PC-3 (cell line): ENCODE results near the gene NFIL3. TPM values are rescaled to one million over a fixed set of nuclear protein-coding genes. Genes with fewer than 3 reads are reported as not detected.

Source experiments
- ATAC-seq: fragments of 200-7000 bp; cut with Tn5 transposase; 2 replicates; pipeline ENCODE4 v1.9.1; 2020; ENCODE audit warnings: mild to moderate bottlenecking, moderate library complexity
- BruUV-seq: library from RNA; stranded (reverse); fragments of 400-500 nt; replicated peaks from 2 replicates; lab custom pipeline; 2021; lab: Mats Ljungman, UMichigan
- CTCF ChIA-PET: fragments of 300-600 bp; sonication (Branson Sonifier 250); formaldehyde crosslinking; loops from one replicate; lab custom pipeline; 2022; ENCODE audit warnings: antibody characterized with exemption; lab: Charles Lee
- POLR2A ChIA-PET: fragments of 300-600 bp; sonication (Branson Sonifier 250); formaldehyde crosslinking; loops from one replicate; lab custom pipeline; 2022; ENCODE audit warnings: antibody characterized with exemption; ENCODE audit not compliant: unreplicated experiment; lab: Charles Lee
- DNase-seq: peaks from one replicate; pipeline ENCODE4 v3.0.0-alpha.2; 2015
- H2AFZ ChIP-seq: fragments of 300-600 bp; sonication (generic); 2 replicates; pipeline ENCODE4 v1.6.0; 2016; ENCODE audit warnings: antibody characterized with exemption, low read length
- H3F3A ChIP-seq: fragments of 300-600 bp; sonication (generic); one replicate; pipeline ENCODE4 v1.6.0; 2017; ENCODE audit warnings: antibody characterized with exemption, low read length, control low read depth, mild to moderate bottlenecking; ENCODE audit not compliant: unreplicated experiment
- H3K27ac ChIP-seq: fragments of 300-600 bp; sonication (generic); 2 replicates; pipeline ENCODE4 v1.5.1; 2016; ENCODE audit warnings: mild to moderate bottlenecking, low read length
- H3K27me3 ChIP-seq: fragments of 300-600 bp; sonication (generic); 2 replicates; pipeline ENCODE4 v1.6.1; 2016; ENCODE audit warnings: low read length, mixed read lengths
- H3K36me3 ChIP-seq: fragments of 300-600 bp; sonication (generic); 2 replicates; pipeline ENCODE4 v1.6.1; 2016; ENCODE audit warnings: low read depth, mixed run types, low read length, mixed read lengths
- H3K4me1 ChIP-seq: fragments of 300-600 bp; sonication (generic); 2 replicates; pipeline ENCODE4 v1.5.1; 2016; ENCODE audit warnings: low read length; ENCODE audit not compliant: insufficient read depth
- H3K4me2 ChIP-seq: fragments of 300-600 bp; sonication (generic); 2 replicates; pipeline ENCODE4 v1.6.0; 2016; ENCODE audit warnings: low read length
- H3K4me3 ChIP-seq: fragments of 300-600 bp; sonication (generic); 2 replicates; pipeline ENCODE4 v1.5.1; 2016; ENCODE audit warnings: mild to moderate bottlenecking, low read length, mixed read lengths
- H3K79me2 ChIP-seq: fragments of 300-600 bp; sonication (generic); 2 replicates; pipeline ENCODE4 v1.6.1; 2017; ENCODE audit warnings: low read length, mixed read lengths
- H3K9ac ChIP-seq: fragments of 300-600 bp; sonication (generic); 2 replicates; pipeline ENCODE4 v1.6.0; 2016; ENCODE audit warnings: mild to moderate bottlenecking, low read length
- H3K9me2 ChIP-seq: fragments of 300-600 bp; sonication (generic); replicated peaks from 2 replicates; pipeline ENCODE4 v1.6.1; 2016; ENCODE audit warnings: mixed run types, low read length, mixed read lengths
- H3K9me3 ChIP-seq: fragments of 300-600 bp; sonication (generic); 2 replicates; pipeline ENCODE4 v1.6.1; 2016; ENCODE audit warnings: low read length, mixed read lengths
- H4K20me1 ChIP-seq: fragments of 300-600 bp; sonication (generic); 2 replicates; pipeline ENCODE4 v1.6.1; 2016; ENCODE audit warnings: low read length, mixed read lengths
- EZH2 ChIP-seq: fragments of 300-600 bp; sonication (generic); IDR thresholded peaks from one replicate; pipeline ENCODE4 v1.6.1; 2017; ENCODE audit warnings: antibody characterized with exemption, mild to moderate bottlenecking, low read length; ENCODE audit not compliant: unreplicated experiment
- EZH2phosphoT487 ChIP-seq: fragments of 300-600 bp; sonication (generic); IDR thresholded peaks from 2 replicates; pipeline ENCODE4 v1.6.1; 2018; ENCODE audit warnings: mild to moderate bottlenecking, antibody characterized with exemption, low read length, borderline replicate concordance
- intact Hi-C: fragments of 100-400 bp; cut with micrococcal nuclease; formaldehyde crosslinking; loops from 2 replicates; pipeline ENCODE4 v1.9.0; 2023
- total RNA-seq: library from RNA; depleted of rRNA; stranded (reverse); fragments of >200 nt; gene quantifications from 2 replicates; pipeline ENCODE4 v1.2.3, GENCODE V29; 2014
- TF ChIP-seq, protein P1 (sequence below): fragments of 300-600 bp; sonication (generic); conservative IDR thresholded peaks from 2 replicates; pipeline ENCODE4 v1.5.1; 2017; ENCODE audit warnings: antibody characterized with exemption, low read depth, mild to moderate bottlenecking, low read length

The NFIL3 gene
- total RNA-seq, 1 experiment from 2014 or later, result 5.4 TPM

GRCh38 chr9:91403665-91404543 lies 19.7 kb downstream of the NFIL3 start:
- no peaks in the 10 kb centered on the region for H3K9me3 ChIP-seq
- DNase-seq (no peak), ATAC-seq (no peak)
- H3F3A ChIP-seq, result no peaks in the 10 kb centered on the region
- no peak overlapping the region for H3K27ac ChIP-seq
- TF ChIP-seq, protein P1, sequence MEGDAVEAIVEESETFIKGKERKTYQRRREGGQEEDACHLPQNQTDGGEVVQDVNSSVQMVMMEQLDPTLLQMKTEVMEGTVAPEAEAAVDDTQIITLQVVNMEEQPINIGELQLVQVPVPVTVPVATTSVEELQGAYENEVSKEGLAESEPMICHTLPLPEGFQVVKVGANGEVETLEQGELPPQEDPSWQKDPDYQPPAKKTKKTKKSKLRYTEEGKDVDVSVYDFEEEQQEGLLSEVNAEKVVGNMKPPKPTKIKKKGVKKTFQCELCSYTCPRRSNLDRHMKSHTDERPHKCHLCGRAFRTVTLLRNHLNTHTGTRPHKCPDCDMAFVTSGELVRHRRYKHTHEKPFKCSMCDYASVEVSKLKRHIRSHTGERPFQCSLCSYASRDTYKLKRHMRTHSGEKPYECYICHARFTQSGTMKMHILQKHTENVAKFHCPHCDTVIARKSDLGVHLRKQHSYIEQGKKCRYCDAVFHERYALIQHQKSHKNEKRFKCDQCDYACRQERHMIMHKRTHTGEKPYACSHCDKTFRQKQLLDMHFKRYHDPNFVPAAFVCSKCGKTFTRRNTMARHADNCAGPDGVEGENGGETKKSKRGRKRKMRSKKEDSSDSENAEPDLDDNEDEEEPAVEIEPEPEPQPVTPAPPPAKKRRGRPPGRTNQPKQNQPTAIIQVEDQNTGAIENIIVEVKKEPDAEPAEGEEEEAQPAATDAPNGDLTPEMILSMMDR, result no peak
- no peak for TF ChIP-seq EZH2
- no peaks in the 10 kb centered on the region for H3K36me3 ChIP-seq
- POLR2A ChIA-PET, result interaction anchor here (0.6 kb wide), 1 partner anchor 17 kb away, joined by 3 read pairs; no protein-coding TSS in a partner anchor
- no peaks in the 10 kb centered on the region for H3K9me2 ChIP-seq
- intact Hi-C loops, result no loop called here
- CTCF ChIA-PET, result no interaction called here
- no peaks in the 10 kb centered on the region for H3K27me3 ChIP-seq
- H3K4me1 ChIP-seq, result peaks cover 12% of the 10 kb centered on the region
- no peaks in the 10 kb centered on the region for H4K20me1 ChIP-seq
- no TSS peak for BruUV-seq
- no peak overlapping the region for H3K4me2 ChIP-seq
- no peak overlapping the region for H3K4me3 ChIP-seq
- H3K9ac ChIP-seq, result no peak overlapping the region
- H3K79me2 ChIP-seq, result no peaks in the 10 kb centered on the region
- no peak overlapping the region for H2AFZ ChIP-seq

- no peaks in the 10 kb centered on the region for H4K20me1 ChIP-seq
- H3K4me2 ChIP-seq, result no peak overlapping the region
- intact Hi-C loops, result no loop called here
- POLR2A ChIA-PET, result no interaction called here
- H2AFZ ChIP-seq, result no peak overlapping the region
- no peak overlapping the region for H3K4me3 ChIP-seq
- no TSS peak for BruUV-seq
- no peaks in the 10 kb centered on the region for H3K36me3 ChIP-seq
- H3F3A ChIP-seq, result no peaks in the 10 kb centered on the region
- H3K4me1 ChIP-seq, result peaks cover 21% of the 10 kb centered on the region
- H3K9me2 ChIP-seq, result no peaks in the 10 kb centered on the region
- H3K9me3 ChIP-seq, result no peaks in the 10 kb centered on the region
- no peak overlapping the region for H3K27ac ChIP-seq
- DNase-seq (no peak), ATAC-seq (no peak)
- H3K9ac ChIP-seq, result no peak overlapping the region
- CTCF ChIA-PET, result no interaction called here
- TF ChIP-seq, protein P1, result no peak
- TF ChIP-seq EZH2phosphoT487, result no peak
- TF ChIP-seq EZH2, result no peak
- H3K79me2 ChIP-seq, result no peaks in the 10 kb centered on the region
- H3K27me3 ChIP-seq, result no peaks in the 10 kb centered on the region
Observed at GRCh38 chr9:91398926-91399325, 24.7 kb downstream of the NFIL3 start.
